Stimulated activated CD8-positive, alpha-beta memory T cell treated with anti-CD3 and anti-CD28 coated beads, Interleukin-7, amount 100 ng/mL, for 1 hour (primary cell): ENCODE measurements around the gene PTTG1IP.

ENCODE experiments used
- DNase-seq, 2 donors: peaks; one replicate each; pipeline ENCODE4 v3.0.0-alpha.2; 2020; ENCODE audit warnings: low read depth in 2 of 2

Gene PTTG1IP

GRCh38 chr21:44823179-44823660, 50.3 kb downstream of the PTTG1IP start:
- no peak for DNase-seq

GRCh38 chr21:44822484-44823178, 50.9 kb downstream of the PTTG1IP start:
- DNase-seq = no peak

- DNase-seq = no peak
Observed at GRCh38 chr21:44820851-44821250, 52.6 kb downstream of the PTTG1IP start.

- DNase-seq = no peak
Observed at GRCh38 chr21:44819283-44820243, 53.9 kb downstream of the PTTG1IP start.

DNA sequence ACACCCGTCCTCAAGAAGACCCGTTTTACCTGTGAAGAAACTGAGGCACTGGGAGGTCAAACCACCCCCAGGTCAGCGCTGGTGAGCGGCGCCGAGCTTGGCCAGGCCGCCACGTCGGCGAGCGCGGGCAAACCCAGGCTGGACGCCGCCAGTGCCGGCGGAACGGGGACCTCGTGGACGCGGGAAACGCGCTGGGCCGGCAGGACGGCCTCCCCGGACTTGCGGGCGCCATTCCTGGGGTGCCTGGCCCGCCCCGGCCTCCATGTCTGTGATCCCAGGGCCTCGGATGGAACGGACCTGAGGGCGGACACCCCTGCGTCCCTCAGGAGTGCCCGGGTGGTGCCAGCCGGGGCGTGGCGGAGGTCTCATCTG, 54.9 kb downstream of the PTTG1IP start:
- DNase-seq = no peak

- peak; percentile 61 to 64 for DNase-seq
Observed at GRCh38 chr21:44817914-44818639, 55.4 kb downstream of the PTTG1IP start, which contains the start of gene SUMO3. SUMO3 (minus strand) TSS chr21:44818062; CDS start chr21:44817968, 94 bp downstream.

DNA sequence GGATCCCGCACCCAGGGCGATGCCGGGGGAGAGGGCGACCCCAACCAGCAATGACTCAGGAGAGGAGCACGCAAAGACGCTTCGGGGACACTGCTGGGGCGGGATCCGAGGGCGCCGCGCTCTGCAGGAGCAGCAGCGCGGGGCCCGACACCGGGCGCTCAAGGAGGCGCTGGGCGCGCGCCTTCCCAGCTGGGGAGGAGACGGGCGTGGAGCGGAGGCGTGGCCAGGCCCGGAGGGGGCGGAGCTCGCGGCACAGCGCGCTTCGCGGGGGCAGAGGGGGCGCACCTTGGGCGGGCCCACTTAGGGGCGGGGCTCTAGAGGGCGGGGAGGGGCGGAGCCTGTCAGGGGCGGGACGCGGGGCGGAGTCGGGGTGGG, 56.0 kb downstream of the PTTG1IP start:
- DNase-seq = peak; percentile 87 to 90

DNA sequence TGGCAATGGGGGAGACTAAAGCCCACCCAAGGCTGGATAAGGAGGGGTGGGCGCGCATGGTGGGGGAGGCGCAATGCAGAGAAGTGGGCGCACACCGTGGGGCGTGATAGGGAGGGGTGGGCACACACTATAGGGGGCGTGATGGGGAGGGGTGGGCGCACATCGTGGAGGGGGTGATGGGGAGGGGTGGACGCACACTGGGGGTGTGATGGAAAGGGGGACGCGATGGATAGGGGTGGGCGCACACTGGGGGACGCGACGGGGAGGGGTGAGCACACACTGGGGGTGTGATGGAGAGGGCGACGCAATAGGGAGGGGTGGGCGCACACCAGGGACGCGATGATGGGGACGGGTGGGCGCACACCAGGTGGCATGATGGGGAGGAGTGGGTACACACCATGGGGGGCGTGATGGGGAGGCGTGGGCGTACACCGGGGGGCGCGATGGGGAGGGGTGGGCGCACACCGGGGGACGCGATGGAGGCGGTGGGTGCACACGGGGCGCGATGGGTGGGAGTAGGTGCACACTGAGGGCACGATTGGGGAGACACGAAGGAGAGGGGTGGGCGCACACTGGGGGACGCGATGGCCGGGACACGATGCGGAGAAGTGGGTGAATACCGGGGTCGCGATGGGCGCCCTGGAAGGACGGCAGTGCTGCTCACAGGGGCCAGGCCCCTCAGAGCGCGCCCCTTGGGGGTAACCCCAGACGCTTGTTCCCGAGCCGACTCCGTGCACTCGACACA, 56.6 kb downstream of the PTTG1IP start:
- DNase-seq = no peak

- no peak for DNase-seq
Observed at GRCh38 chr21:44815852-44816628, 57.5 kb downstream of the PTTG1IP start.

- no peak for DNase-seq
Observed at GRCh38 chr21:44815225-44815624, 58.3 kb downstream of the PTTG1IP start.

DNA sequence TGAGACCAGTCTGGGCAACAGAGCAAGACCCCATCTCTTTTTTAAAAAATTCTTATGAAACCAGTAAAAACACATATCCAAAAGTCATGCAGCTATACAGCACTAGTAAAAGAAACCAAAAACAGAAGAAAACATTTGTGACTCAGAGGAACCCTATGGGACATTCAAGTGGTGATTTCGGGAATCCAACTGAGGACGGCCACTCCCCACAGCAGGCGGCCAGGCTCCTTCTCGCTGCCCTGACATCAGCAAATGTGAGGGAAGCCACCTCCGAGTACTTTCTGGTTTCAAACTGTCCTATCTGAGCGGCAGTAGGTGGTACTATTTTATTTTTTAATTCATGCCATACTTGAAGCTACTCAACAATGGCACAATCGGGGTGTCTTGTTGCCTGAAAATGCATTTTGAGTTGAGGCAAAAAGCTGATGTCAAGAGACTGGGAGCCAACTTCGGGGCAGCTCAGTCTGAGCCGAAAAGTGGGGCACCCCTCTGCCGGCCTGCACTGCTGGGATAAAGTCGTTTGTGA, 58.9 kb downstream of the PTTG1IP start:
- DNase-seq = no peak

DNA sequence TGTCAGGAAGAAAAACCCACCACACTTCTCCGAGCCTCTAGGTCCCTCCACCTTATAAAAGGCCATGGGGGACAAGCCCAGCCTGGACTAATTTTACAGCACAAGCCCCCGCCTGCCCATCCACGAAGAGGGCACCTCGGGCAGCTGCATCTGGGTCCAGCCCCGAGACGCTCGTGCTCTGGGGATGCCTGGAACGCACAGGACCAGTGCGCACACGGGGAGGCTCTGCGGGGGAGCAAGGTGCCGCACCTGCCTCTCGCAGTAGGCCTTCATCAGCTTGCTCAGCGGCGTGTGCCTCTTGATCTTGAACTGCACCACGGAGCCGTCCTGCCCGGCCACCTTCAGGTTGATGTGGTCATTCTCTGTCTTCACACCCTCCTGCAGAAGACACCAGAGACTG, 59.8 kb downstream of the PTTG1IP start:
- DNase-seq = no peak

GRCh38 chr21:44813149-44813548, 60.3 kb downstream of the PTTG1IP start:
- DNase-seq = no peak

- no peak for DNase-seq
Observed at GRCh38 chr21:44812640-44813039, 60.9 kb downstream of the PTTG1IP start.

DNA sequence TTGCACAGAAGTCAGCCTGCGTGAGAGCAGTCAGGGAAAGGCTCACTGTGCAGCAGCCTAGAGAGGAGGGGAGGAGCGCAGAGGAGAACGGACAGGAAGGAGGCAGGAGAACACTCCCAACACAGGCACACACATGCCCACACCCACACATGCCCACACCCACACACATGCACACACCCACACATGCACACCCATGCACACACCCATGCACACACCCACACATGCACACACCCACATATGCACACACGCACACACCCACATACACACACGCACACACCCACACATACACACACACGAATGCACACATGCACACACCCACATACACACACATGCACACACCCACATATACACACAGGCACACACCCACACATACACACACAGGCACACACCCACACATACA, 62.7 kb downstream of the PTTG1IP start:
- no peak for DNase-seq

DNA sequence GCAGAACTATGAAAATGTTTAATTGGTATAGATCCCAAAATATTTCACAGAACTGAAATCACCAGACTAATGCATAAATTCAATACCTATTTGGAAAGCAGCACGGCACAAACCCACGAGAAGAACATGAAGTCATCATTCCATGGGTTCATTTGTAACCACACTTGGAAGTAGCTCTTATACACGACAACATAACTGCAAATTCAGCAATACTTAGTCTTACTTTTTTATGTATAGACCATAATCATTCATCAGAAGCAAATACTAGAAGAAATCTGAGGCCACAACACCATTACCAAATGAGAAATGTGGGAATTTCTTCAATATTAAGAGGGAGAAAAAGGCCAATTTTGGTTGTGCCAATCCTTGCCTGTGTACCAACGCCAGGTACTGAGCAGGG, 67.6 kb downstream of the PTTG1IP start:
- DNase-seq = no peak

DNA sequence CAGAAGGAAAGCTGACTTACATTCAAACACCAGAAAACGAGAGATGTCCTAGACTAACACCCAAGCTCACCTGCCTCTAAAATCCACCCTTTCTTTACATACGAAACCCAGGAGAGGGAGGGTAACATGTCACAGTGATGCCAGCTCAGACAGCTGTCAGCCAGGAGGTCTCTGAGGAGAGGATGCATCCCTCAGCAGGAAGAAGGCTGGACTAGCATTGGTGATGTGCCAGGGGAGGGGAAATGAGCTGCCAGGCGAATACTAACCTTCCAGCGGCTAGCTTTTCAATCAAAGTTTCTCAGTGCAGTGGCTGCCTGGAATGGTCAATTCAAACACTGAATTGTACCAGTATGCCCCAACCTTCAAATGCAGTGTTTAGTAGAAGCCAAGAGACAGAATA, 68.3 kb downstream of the PTTG1IP start:
- DNase-seq = no peak

- DNase-seq = no peak
Observed at GRCh38 chr21:44804762-44805161, 68.7 kb downstream of the PTTG1IP start.

GRCh38 chr21:44803651-44804050, 69.8 kb downstream of the PTTG1IP start:
- no peak for DNase-seq

- no peak for DNase-seq
Observed at GRCh38 chr21:44802396-44803153, 70.9 kb downstream of the PTTG1IP start.
